GM19468 (cell line): ENCODE data around the gene PXDN.
"Not testable (repeated sequence)": the region's sequence is repeated elsewhere in the genome, so short reads cannot be mapped to it uniquely, and the experiment has no call there.

ENCODE experiments used
- ATAC-seq: cut with Tn5 transposase; IDR thresholded peaks from one replicate; pipeline ENCODE4 v1.9.1; 2021; ENCODE audit warnings: mild to moderate bottlenecking, moderate library complexity, moderate number of reproducible peaks; ENCODE audit not compliant: unreplicated experiment; ENCODE audit errors: extremely low read depth

PXDN gene

DNA sequence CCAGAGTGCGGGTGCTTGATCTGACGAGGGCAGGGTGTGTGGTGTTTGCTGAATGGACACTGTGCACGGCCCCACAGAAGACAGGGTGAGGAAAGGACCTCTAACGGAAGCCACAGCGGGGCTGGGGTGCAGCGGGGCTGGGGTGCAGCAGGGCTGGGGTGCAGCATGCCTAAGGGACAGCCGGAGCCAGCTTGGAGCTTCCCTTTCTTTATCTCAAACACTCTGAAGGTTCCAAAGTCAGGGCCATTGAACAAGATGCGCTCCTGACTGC is 35.0 kb downstream of the PXDN start:
- ATAC-seq = no peak

DNA sequence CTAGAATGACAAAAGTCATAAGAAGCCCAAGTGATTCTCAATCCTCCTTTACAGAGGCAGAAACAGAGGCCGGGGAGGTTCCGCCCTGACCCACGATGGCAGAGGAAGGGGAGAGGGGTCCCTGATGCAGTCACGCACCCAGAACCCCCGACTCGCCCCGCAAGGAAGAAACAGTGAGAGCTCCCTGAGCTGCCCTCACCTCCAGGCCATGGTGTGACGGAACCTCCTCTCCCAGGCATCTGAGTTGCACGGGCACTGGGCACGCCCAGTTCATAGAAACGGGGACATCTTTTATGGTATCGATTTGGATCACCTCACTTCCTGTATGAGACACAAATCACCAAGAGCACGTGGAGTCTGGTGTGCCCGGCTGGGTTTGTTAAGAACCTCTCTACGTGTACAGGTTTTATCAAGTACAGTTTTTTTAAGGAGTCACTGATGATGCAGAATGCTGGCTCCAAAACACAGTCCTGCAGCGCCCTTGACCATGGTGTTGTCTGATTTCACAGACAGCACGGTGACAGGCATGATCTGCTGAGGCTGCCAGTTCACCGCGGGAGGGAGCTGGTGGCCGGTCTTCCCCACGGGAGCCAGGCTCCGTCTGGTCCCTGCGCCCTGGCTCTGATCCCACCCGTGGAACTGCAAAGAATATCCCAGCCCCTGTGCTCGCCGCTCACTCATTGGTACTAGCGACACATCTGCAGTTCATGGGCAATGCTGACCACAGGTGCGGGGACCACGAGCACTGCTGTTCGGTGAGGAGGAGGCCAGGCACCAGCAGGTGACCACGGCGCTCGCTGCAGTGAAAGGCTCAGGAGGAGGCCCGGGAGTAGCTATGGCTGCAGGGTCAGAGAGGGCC is 35.6 kb downstream of the PXDN start:
- ATAC-seq = no peak

DNA sequence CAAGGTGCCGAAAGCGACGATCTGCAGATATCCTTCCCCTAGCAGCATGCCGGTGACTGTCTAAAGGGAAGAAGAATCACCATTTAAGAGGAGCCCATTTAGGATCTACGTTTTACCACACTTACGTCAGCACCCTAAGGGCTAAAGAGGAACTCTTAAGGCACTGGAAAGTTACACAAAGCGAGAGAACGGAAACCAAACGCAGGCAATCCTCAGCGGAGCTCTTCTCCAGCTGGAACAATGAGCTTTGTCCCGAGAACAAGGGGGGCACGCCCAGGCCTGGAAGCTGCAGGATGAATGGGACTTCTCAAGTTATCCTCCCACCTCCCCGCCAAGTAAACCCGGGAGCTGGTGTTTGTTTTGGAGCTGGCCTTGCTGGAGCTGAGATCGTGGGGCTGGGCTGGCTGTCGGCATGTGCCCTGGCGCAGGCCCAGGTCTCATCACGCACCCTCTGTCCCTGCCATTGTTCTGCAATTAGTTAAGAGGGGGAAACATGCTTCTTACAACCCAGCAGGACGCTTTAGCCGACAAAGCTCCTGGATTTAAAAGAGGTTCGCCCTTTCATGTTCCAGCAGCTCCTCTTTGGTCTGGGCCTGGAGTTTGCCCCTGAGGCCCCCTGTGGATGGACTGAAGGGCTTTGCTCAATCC is 36.4 kb downstream of the PXDN start:
- no peak for ATAC-seq

DNA sequence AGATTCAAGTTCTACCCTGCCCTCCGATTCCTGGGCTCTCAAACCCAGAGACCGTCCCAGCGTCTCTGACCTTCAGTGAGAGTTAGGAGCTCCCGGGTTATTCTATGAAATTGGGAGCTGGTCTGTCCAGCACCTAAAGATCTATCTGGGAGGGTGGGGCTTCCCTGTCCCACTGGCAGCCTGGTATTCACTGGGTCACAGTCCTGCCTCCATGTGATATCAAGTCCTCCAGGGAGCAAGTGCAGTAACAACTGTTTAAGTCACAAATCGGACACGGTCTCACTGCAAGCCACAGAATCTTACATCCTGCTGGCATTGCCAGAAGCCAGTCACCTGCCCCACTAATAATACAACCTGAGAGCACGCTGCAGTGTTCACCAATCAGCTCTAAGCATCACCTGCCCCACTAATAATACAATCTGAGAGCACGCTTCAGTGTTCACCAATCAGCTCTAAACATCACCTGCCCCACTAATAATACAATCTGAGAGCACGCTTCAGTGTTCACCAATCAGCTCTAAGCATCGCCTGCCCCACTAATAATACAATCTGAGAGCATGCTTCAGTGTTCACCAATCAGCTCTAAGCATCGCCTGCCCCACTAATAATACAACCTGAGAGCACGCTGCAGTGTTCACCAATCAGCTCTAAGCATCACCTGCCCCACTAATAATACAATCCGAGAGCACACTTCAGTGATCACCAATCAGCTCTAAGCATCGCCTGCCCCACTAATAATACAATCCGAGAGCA is 38.0 kb downstream of the PXDN start:
- ATAC-seq = not testable (repeated sequence)

DNA sequence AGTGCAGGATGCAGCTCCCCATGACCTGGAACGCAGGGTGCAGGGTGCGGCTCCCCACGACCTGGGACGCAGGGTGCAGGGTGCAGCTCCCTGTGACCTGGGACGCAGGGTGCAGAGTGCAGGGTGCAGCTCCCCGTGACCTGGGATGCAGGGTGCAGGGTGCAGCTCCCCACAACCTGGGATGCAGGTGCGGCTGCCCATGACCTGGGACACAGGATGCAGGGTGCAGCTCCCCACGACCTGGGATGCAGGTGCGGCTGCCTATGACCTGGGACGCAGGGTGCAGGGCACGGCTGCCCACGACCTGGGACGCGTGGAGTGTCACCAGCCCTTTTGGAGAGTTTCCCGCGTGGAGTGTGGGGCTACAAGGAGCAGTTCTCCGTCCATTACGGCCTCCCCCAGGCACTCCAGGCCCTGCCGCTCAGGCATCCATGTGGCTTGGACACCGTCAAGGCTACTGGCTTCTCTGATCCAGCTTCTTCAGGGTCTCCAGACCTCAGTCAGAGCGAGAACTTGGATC is 38.7 kb downstream of the PXDN start:
- ATAC-seq = no peak

DNA sequence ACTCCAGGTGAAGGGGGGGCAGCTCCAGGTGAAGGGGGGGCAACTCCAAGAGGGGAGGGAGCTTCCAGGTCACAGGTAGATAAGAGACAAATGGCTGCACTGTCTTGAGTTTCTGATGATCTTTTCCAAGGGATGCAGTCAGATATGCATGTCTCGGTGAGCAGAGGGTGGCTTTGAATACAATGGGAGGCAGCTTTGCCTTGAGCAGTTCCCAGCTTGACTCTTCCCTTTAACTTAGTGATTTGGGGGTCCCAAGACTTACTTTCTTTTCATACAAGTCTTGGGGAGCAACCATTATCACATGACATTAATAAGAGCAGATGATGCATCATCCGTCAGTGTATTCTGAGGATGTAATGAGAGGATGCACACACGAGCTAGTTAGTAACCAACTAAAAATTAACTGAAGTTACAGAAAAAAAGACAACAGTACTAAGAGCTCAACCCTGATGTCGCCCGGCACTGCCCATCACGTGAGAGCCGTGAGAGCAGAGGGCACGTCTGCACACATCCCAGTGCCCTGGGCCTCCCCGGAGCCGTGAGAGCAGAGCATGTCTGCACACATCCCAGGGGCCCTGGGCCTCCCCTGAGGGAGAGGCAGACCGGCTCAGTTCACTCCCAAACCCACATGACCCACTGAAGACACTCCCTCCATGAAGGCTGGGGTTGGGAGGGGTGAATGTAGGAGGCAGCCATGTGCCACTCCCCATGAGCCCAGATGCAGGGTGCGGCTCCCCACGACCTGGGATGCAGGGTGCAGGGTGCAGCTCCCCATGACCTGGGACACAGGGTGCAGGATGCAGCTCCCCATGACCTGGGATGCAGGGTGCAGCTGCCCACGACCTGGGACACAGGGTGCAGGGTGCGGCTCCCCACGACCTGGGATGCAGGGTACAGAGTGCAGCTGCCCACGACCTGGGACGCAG is 39.4 kb downstream of the PXDN start:
- ATAC-seq = no peak

DNA sequence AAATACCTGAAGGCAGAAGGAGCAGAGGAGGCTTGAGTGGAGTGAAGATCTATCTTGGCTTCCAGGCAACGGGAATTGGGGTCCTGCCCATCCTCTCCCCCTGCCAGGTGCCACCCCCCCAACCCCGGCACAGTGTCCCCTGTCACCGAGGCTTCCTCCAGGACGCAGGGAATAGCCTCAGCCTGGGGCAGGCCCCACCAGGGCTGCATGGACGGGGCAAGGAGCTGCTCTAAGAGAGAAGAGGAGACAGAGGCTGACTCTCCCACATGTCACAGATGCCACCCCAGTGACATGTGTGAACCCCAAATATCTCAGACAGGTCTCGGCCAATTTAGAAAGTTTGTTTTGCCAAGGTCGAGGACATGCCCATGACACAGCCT is 42.1 kb downstream of the PXDN start:
- ATAC-seq = no peak

DNA sequence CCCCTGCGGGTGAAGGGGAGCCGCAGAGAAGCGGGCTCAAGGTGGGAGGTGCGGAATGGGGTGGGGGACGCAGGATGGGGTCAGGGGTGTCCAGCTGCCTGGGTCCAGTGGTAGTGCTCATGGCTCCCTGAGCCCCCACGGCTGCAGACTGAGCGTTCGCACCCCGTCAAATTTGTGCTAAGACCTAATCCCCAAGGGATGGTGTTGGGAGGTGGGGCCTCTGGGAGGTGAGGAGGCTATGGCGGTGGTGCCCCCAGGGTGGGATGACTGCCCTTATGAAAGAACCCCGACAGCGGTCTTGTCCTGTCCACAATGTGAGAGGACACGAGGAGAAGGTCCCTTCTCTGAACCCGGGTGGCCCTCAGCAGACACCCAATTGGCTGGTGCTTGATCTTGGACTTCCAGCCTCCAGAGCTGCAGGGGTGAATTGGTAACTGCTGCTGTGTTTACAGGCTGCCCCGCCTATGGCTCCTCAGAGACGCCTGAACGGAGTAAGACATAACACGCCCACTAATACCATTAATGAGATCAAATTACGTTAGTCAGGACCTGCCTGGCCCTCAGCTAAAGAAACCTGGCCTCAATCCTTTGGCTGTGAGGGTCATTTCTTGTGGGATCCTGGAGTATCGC is 42.6 kb downstream of the PXDN start:
- no peak for ATAC-seq

DNA sequence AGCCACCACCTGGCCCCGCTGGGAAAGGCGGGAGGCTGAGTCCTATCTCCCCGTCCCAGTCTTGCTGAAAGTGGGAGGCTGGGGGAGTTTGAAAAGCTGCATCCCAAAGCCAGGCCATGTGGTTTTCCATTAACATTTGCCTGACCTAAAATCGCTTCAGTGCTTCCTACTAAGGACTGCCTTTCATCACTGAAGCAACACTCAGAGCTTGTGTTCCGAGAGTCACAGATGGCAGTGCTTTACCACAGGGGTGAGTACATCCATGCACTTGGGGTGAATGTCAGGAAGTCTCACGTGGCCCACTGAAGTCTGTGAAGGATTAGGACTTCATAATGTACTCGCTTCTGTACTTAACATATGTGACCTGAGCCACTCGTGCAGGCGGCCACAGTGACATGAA is 43.3 kb downstream of the PXDN start:
- ATAC-seq = no peak

DNA sequence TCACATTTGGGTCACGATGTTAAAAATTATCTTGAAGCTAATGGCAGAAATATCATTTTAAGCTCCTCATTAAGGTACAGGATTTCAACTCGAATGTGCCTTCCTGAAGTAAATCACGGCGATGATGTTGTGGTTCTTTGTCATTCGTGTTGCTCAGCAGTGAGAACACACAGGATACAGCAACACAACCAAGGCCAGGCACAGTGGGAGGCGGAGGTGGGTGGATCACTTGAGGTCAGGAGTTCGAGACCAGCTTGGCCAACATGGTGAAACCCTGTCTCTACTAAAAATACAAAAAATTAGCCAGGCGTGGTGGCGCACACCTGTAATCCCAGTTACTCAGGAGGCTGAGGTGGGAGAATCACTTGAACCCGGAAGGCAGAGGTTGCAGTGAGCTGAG is 43.9 kb downstream of the PXDN start:
- ATAC-seq = not testable (repeated sequence)

DNA sequence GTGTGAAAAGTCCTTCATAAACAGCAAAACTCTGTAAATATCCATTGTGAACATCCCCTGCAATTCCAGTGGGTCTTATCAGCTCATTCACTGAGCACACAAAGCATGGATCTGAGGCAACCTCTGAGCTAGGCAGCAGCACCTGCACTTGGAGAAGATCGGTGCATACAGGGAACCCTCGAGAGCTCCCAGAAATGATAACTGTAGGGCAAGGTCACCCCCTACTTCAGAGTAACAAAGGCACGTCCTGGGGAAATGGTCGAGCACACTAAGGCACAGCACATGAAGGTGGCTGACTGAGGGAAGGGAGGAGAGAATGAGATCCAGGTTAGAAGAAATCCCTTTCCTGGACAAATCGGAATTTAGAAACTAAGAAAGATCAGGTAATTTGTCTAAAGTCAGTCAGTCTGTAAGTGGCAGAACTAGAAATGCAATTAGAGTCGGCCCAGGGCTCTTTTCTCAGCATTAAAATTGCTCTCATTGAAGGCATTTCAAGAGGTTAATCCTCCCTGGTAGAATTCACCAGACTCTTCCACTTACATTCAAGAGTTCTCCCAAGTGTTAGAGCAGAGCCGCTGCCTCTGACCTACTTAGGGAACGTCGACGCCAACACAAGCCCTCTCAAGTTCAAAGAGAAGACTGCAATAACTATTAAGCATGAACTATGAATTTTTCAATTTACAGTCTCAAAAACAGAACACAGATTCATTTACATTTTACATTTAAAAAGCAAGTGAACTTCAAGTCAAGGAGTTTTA is 45.9 kb downstream of the PXDN start:
- no peak for ATAC-seq

DNA sequence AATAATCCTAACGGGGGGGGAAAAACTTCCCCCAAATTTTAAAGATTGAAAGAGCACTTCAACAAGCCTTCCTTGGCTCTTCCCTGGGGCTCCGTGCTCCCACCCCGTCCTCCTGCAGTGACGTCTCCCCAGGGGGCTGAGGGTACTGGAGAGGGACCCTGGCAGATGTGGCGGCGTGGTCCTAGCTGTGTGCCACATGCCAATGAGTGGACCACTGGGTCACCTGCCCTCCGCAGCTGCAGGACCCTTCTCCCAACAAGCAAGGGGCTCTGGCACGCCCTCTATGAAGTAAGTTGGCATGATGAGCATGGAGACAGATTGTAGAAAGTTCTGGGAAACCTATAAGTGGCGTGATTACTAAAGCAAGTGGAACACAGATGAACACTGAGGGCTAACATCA is 46.7 kb downstream of the PXDN start:
- no peak for ATAC-seq

DNA sequence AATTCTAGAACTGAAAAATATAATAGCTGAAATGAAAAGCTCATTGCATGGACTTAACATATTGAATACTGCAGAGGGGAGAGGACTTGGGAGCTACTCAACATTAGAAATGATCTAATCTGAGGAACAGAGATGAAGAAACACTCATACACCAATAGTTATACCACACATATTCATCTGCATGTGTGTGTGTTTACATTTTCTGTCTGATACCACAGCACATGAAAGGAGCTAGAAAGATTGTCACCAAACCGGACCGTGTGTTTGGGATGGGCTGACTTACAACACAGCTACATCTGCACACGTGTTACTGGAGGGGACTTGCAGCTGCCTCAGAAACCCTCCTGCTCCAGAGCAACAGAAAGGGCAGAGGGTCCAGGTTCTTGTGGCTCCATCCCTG is 47.8 kb downstream of the PXDN start:
- ATAC-seq = no peak

DNA sequence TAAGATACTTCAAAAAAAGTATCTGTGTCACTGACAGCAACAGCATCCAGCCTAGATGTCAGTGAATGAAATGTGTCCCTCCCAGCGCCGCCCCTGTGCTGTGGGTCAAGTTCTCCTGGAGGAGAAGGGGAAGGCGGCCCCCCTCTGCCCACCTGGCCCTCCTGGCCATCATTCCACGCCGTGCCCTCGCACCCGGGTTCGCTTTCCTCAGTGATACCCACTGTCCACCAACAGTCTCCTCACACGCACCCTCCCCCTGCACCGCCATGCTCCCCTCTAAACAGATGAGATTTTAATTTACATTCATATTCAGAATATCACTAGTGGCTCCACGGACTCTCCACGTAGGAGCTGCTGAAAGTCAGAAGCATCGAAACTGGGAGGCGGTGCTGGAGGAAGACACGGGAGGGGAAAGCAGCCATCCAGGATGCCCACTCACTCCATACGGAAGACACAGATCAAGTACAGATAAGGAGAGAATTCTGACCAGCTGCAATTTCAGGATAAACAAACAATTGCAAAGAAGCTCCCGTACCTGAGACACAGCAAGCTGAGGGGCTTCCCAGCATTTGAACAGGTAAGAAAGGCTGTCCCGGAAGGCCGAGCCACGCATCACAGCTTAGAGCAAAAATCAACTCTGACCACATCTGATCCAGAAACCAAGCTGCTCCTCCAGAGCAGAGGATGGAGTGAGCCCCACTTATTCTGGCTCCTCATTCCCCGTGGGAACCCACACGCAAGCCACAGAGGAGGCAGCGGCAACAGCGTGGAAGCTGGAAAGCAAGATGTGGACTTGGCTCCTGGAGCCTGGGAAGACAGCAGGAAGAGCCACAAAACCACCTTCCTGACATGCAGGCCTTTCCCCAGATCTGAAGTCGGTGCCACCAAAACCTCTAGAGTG is 49.7 kb downstream of the PXDN start:
- no peak for ATAC-seq

DNA sequence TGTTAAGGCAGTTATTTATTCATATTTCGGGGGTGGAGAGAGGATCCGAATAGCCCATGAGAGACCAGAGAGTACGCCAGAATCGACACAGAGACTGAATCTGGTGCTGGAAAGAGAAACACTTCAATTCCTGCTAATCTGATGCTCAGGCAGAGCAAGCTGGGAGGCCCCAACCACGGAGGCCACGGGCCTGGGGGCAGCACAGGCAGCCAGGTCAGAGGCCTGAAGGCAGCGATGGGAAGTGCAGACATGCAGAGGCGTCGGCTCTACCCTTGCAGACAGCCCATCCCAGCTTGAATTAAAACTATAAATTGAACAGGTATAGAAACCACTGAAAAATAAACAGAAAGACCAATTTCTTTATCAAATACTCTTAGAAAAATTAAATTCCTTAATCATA is 50.6 kb downstream of the PXDN start:
- no peak for ATAC-seq

DNA sequence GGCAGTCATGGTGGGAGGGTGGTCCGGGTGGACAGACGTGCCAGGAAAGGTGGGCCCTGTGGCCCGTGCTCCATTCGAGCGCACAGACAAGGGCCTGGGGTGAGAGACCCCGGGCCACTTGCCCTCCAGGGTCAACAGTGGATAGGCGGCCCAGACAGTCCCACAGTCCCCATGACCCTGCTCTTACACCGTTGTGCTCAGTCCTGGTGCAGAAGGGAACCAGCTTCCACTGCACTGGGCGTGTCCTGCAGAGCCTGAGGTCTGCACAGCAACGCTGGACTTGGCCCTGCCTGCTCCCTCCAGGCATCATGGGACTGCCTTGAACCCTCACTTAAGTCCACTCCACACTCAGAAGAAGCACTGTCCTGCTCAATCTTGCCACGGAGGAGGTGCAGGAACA is 52.0 kb downstream of the PXDN start:
- ATAC-seq = no peak

DNA sequence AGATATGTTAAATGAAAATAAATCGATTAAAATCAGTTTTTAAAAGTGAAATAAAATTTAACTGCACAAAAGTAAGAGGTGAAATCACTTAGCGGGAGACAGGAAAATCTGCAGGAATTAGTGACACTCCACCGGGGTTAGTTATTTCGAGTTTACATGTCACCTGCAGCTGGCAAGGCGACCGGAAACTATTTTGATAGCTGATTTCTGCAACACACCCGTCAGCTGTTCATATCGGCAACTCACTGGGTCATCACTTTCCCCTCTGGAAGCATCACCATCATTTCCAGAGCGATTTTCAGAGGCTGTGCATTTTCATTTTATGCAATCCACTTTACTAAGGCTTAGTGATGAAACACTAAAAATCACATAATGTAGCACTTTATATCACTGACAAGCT is 52.9 kb downstream of the PXDN start:
- ATAC-seq = no peak
